ENCODE data around the gene KRT10. TPM values are rescaled to one million over a fixed set of nuclear protein-coding genes. Genes with fewer than 3 reads are reported as not detected.
"Not testable (repeated sequence)": the region's sequence is repeated elsewhere in the genome, so short reads cannot be mapped to it uniquely, and the experiment has no call there.

Gene KRT10
- total RNA-seq (2014; rRNA removed; shearing (Covaris generic)): 2.4 and 5.4 TPM in 2 replicates

GRCh38 chr17:40822132-40822812 is at the start of gene KRT10:
TSS of gene KRT10 (minus strand) at chr17:40822614. CDS start at chr17:40822585, 29 bp downstream.
- no peak for DNase-seq
- Histone ChIP-seq H3K27me3 (ENCODE audit: control insufficient read depth, insufficient read depth, low read length) (peaks cover 3% of the 10 kb centered on the region; the same call in 1 of the 2 replicates), H3K4me3 (ENCODE audit: insufficient read depth, low read depth, low read length) (no peak within 1 kb of the TSS), H3K36me3 (replicated peaks; ENCODE audit: control insufficient read depth, insufficient read depth, low read length) (peaks cover 1% of the 10 kb centered on the region; the same call in 1 of the 2 replicates)

GRCh38 chr17:40871316-40871715 is 48.9 kb upstream of the KRT10 start:
- no peak overlapping the region for H3K4me3 ChIP-seq (ENCODE audit: insufficient read depth, low read depth, low read length)
- no peaks in the 10 kb centered on the region for H3K36me3 ChIP-seq (replicated peaks; ENCODE audit: control insufficient read depth, insufficient read depth, low read length)
- no peaks in the 10 kb centered on the region for H3K27me3 ChIP-seq (ENCODE audit: control insufficient read depth, insufficient read depth, low read length)
- no peak for DNase-seq

- Histone ChIP-seq H3K27me3 (ENCODE audit: control insufficient read depth, insufficient read depth, low read length) (no peaks in the 10 kb centered on the region), H3K36me3 (replicated peaks; ENCODE audit: control insufficient read depth, insufficient read depth, low read length) (no peaks in the 10 kb centered on the region), H3K4me3 (ENCODE audit: insufficient read depth, low read depth, low read length) (no peak overlapping the region)
- DNase-seq: no peak
These were observed 47.7 kb upstream of the KRT10 start for GRCh38 chr17:40870136-40870535.

GRCh38 chr17:40866838-40867237 is 44.4 kb upstream of the KRT10 start, which contains the start of gene KRT12:
TSS of gene KRT12 (minus strand) at chr17:40867223. CDS start at chr17:40867186, 37 bp downstream.
- no peaks in the 10 kb centered on the region for H3K36me3 ChIP-seq (replicated peaks; ENCODE audit: control insufficient read depth, insufficient read depth, low read length)
- DNase-seq: no peak

DNA sequence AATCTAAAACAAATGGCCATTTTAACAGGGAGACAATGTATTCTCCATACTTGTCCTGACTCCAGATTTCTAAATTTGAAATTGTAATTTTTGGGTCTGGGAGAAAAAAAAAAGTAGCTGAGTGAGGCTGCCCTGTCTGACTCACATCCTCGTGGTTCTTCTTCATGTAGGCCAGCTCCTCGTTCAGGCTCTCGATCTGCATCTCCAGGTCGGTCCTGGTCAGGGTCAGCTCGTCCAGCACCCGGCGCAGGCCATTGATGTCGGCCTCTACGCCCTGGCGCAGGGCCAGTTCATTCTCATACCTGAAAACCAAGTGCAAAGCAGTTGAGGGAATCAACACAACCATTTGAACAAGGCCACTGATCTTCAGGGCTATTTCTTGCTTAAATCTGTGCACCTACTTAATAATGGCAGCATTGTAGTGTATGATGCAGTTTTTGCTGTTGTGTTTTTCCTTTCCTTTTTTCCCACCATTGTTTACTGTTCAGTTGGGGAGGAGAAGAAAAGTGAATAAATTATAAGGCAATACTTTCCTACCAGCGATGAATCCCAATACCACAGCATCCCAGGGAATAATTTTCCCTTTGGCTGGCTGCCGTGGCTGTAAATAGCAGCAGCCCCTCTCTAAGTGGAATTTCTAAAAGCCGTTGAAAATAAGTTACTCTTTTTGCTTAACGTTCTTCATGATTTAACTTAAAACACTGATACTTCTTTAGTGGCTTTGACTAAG is 42.4 kb upstream of the KRT10 start:
- Histone ChIP-seq H3K36me3 (replicated peaks; ENCODE audit: control insufficient read depth, insufficient read depth, low read length) (no peaks in the 10 kb centered on the region), H3K4me3 (ENCODE audit: insufficient read depth, low read depth, low read length) (no peak overlapping the region), H3K27me3 (ENCODE audit: control insufficient read depth, insufficient read depth, low read length) (no peaks in the 10 kb centered on the region)
- no peak for DNase-seq

More at GRCh38 chr17:40866838-40867237, 44.4 kb upstream of the KRT10 start, which contains the start of gene KRT12:
- no peaks in the 10 kb centered on the region for H3K27me3 ChIP-seq (ENCODE audit: control insufficient read depth, insufficient read depth, low read length)
- H3K4me3 ChIP-seq (ENCODE audit: insufficient read depth, low read depth, low read length): no peak within 1 kb of the TSS

- no peak overlapping the region for H3K4me3 ChIP-seq (ENCODE audit: insufficient read depth, low read depth, low read length)
These were observed 40.7 kb upstream of the KRT10 start for GRCh38 chr17:40862985-40863733.

DNA sequence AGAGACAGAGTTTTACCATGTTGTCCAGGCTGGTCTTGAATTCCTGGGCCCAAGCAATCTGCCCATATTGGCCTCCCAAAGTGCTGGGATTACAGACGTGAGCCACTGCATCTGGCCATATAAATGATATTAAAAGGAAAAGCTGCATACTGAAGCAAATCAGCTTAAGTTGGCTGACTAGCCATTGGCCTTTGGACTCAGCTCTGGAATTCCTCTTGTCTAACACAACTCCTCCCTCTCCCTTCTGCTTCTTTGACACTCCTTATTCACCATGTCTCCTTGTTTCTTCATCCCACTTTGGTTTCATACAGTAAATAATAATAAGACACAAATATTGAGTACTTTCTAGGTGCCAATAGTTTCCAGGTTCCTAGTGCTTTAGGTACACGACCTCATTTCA is 37.1 kb upstream of the KRT10 start:
- no peaks in the 10 kb centered on the region for H3K36me3 ChIP-seq (replicated peaks; ENCODE audit: control insufficient read depth, insufficient read depth, low read length)
- no peaks in the 10 kb centered on the region for H3K27me3 ChIP-seq (ENCODE audit: control insufficient read depth, insufficient read depth, low read length)
- DNase-seq: no peak
- no peak overlapping the region for H3K4me3 ChIP-seq (ENCODE audit: insufficient read depth, low read depth, low read length)

More at GRCh38 chr17:40862985-40863733, 40.7 kb upstream of the KRT10 start:
- H3K36me3 ChIP-seq (replicated peaks; ENCODE audit: control insufficient read depth, insufficient read depth, low read length): no peaks in the 10 kb centered on the region
- peak; percentile 82 for DNase-seq
- H3K27me3 ChIP-seq (ENCODE audit: control insufficient read depth, insufficient read depth, low read length): no peaks in the 10 kb centered on the region

- not testable (repeated sequence) for H3K36me3 ChIP-seq (replicated peaks; ENCODE audit: control insufficient read depth, insufficient read depth, low read length); H3K27me3 ChIP-seq (ENCODE audit: control insufficient read depth, insufficient read depth, low read length); H3K4me3 ChIP-seq (ENCODE audit: insufficient read depth, low read depth, low read length); DNase-seq
These were observed 36.3 kb upstream of the KRT10 start for GRCh38 chr17:40858667-40859066.

DNA sequence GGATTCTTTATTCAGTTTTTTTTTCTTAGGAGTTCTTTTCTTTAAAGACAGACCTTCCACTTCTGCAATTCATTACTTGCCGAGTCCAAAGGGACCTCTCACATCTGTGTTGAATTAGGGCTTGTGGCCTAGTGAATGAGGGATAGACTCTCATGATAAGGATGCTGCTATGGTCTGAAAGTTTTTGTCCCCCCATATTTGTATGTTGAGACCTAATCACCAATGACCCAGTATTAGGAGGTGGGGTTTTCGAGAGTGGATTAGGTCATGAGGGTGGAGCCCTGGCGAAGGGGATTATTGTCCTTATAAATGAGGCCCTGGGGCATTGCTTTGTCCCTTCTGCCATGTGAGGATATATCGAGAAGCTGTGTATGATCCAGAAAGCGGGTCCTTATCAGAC is 35.1 kb upstream of the KRT10 start:
- H3K4me3 ChIP-seq (ENCODE audit: insufficient read depth, low read depth, low read length): no peak overlapping the region
- DNase-seq: no peak
- H3K27me3 ChIP-seq (ENCODE audit: control insufficient read depth, insufficient read depth, low read length): no peaks in the 10 kb centered on the region
- no peaks in the 10 kb centered on the region for H3K36me3 ChIP-seq (replicated peaks; ENCODE audit: control insufficient read depth, insufficient read depth, low read length)

- no peak for DNase-seq
- Histone ChIP-seq H3K27me3 (ENCODE audit: control insufficient read depth, insufficient read depth, low read length) (no peaks in the 10 kb centered on the region), H3K36me3 (replicated peaks; ENCODE audit: control insufficient read depth, insufficient read depth, low read length) (no peaks in the 10 kb centered on the region), H3K4me3 (ENCODE audit: insufficient read depth, low read depth, low read length) (no peak overlapping the region)
These were observed 31.9 kb upstream of the KRT10 start for GRCh38 chr17:40854175-40854814.

DNA sequence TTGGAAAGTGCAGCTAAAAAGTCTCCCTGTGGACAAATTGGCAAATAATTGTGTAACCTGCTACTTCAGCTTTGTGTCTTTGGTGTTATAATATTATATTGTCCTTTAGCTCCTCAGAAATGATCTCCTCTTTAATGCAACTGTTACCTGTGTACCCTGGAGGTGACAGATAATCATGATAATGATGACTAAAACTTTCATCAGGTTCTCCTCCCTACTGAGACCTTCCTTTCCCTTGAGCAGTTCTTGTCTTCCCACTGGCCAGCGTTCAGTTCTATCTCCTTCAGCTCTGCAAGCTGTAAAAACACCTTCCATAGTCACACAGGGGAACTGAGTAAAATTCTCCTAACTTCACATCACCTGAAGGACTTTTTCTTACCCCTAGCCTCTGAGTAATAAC is 29.9 kb upstream of the KRT10 start:
- no peaks in the 10 kb centered on the region for H3K36me3 ChIP-seq (replicated peaks; ENCODE audit: control insufficient read depth, insufficient read depth, low read length)

GRCh38 chr17:40850293-40850972 is 28.0 kb upstream of the KRT10 start:
- Histone ChIP-seq H3K4me3 (ENCODE audit: insufficient read depth, low read depth, low read length) (no peak overlapping the region), H3K27me3 (ENCODE audit: control insufficient read depth, insufficient read depth, low read length) (peaks cover 2% of the 10 kb centered on the region; the same call in 1 of the 2 replicates), H3K36me3 (replicated peaks; ENCODE audit: control insufficient read depth, insufficient read depth, low read length) (no peaks in the 10 kb centered on the region)
- DNase-seq: no peak

More for the DNA sequence above, 29.9 kb upstream of the KRT10 start:
- H3K27me3 ChIP-seq (ENCODE audit: control insufficient read depth, insufficient read depth, low read length): no peaks in the 10 kb centered on the region
- H3K4me3 ChIP-seq (ENCODE audit: insufficient read depth, low read depth, low read length): no peak overlapping the region
- no peak for DNase-seq

DNA sequence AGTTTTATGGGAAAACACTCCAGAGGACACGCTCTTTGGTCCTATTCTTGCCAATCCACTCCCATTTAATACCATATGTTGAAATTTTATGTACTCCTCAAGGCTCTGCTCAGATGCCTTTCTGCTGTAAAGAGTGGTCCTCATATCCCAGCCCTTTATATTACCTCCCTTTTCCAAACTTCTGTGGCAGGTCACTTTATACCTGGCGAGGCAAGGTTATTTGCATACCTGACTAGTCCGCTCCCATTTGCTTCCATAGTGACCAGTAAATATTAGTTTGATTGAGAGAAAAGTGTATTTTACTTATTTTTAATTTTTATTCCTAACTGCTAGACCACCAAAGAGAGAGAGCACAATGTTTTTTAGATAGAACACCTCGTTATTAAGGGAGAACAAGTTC is 27.3 kb upstream of the KRT10 start:
- Histone ChIP-seq H3K4me3 (ENCODE audit: insufficient read depth, low read depth, low read length) (no peak overlapping the region), H3K36me3 (replicated peaks; ENCODE audit: control insufficient read depth, insufficient read depth, low read length) (no peaks in the 10 kb centered on the region), H3K27me3 (ENCODE audit: control insufficient read depth, insufficient read depth, low read length) (peaks cover 2% of the 10 kb centered on the region; the same call in 1 of the 2 replicates)
- no peak for DNase-seq
